HG03342 (cell line): Measurements from ENCODE around the gene UBAP2.

ENCODE experiments used
- ATAC-seq: cut with Tn5 transposase; IDR thresholded peaks from one replicate; pipeline ENCODE4 v1.9.1; 2021; ENCODE audit warnings: mild to moderate bottlenecking, moderate library complexity; ENCODE audit not compliant: unreplicated experiment

Gene UBAP2

DNA sequence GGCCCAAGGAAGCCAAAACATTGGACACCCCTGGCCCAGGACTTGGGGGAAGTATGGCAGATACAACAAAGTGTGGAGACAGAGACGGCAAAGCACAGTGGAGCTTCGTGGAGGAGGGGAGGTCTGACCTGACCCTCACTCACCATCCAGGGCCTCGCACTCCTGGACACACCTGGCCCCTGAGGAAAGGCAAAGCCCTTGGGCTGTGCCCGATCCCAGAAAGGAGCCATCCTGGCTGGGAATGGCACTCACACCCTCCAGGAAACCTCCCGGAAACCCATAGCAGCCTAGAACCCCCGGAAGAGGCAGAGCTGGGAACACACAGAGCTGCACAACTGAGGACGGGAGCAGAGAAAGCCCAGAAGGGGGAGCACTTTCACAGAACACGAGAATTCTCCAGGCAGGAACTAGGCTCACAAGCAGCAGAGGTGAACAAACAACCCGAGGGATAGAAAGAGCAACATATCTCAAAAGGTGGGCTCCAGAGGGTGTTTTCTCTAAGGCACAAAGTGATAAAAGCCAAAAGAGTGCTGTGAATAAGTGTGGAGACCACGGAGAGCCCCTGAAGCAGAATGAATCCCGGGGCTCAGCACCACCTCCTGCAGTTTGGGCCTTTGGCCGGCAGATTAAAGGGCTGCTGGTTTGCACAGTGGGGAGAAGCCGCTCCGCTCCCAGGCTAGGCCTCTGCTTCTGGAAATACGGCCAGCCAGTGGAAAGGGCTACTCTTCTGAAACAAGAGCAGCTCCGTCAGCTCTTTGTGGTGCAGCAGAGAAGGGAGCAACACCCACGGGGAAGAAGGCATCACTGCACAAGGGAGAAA, 123.5 kb downstream of the UBAP2 start:
- ATAC-seq, result no peak

DNA sequence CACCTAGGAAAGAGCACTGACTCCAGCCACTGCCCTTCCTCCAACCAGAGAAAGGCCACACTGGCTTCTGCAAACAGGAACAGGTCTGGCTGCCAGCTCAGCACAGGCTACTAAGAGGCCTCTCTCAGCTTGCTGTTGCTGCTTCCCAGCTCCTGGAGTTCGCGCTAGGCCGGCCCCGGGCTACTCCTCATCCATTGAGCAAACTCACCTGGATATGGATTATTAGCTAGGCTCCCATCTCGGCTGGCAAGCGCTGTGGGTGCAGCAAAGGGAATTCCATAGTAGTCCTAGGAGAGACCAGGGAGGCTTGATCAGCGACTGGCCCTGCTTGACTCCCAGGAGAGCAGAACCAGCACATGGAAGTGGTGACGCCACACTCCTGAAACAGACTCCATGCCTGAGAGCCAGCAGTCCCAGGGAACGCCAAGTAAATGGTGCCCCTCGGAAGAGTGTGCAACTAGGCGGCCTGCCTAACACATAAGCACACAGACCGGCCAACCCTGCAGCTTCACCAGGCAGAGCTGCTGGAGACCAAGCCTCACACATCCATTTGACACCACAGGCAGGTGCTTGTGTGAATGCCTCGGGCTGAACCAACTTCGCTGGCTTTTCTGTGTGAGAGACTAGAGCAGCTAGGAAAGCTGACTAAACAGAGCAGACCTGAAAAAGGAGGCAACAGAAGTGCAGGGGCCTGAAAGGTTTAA, 124.5 kb downstream of the UBAP2 start:
- ATAC-seq, result no peak

DNA sequence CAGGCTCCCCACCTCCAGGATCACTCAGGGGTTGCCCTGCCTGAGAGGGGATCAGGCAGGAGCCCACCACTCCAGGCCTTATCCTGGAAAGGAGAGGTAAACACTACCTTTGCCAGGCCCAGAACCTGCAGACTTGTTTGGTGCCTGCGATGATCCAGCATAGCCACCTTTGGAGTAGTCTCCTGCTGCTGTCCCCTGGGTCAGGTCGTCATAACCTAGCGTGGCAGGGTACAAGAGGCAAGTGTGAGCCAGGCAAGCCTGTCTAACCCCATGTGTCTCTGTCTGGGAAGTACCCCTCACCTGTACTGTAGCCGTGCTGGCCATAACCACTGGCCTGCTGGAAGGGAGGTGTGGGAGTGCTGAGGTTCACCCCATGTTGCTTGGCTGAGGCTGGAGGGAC, 125.6 kb downstream of the UBAP2 start:
- no peak for ATAC-seq

DNA sequence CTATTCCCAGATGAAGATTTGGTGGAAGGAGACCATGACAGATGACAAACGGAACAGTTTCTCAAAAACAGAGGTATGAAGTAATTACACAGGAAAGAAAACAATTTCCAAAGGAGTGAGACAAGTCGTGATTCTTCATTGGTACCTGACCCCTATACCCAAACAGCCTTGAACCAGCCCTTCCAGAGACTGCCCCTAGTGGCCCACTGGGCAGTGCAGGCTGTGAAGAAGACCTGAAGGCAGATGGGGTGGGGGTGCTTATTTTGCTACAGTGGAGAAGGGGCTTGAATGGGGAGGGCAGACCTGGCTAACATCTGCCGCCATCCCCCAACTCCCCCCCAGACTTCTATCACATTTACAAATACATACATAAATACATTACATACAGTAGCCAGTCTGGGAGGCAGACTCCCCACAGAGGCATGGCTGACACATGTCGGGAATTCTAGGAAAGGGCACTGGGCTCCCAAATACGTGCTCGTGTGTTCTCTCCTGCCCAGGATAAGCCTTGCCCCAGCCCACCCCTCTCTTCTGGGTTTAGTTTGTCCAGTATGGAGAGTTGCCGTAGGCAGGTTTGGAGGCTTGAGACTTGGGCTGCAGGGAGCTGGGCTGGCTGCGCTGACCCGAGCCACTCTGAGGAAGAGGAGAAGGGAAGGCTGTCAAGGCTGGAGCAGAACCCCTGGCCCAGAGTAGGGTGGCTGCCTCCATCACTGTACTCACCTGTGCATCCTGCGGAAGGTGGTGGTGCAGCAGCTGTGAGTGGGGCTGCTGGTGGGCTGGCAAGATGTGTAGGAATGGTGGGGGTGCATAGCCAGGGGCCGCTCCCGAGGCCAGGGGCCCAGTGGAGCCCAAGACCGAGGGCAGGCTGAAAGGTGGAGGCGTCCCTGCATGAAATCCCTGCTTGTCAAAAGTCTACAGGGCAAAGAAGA, 126.5 kb downstream of the UBAP2 start:
- ATAC-seq, result no peak

DNA sequence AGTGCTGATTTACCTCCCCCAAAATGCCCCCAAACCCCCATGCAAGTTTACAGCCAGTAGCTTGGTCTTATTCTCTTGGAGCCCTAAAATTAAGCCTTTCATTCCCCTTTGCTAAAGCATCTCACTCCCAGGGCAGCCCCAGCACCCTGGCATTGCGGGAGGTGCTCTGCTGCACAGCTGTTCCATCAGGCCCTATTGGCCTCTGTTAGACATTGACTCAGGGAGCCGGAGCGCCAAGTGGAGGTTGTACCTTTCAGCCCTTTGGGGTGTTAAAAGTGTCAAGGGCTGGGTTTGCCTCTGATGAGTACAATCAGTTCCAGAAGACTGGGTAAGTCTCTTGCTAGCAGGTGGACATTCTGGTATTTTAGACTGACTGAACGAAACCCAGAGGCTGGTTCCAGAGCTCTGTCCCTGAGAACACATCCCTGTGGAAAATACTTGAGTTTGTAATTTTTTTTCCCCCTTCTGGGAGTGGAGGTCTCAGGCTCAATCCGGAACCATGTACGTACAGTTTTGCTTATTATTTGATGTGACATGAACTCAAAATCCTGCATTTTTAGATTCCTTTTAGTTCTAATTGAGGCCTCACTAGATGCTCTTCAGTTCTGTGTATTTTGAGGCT, 129.3 kb downstream of the UBAP2 start:
- ATAC-seq, result no peak

DNA sequence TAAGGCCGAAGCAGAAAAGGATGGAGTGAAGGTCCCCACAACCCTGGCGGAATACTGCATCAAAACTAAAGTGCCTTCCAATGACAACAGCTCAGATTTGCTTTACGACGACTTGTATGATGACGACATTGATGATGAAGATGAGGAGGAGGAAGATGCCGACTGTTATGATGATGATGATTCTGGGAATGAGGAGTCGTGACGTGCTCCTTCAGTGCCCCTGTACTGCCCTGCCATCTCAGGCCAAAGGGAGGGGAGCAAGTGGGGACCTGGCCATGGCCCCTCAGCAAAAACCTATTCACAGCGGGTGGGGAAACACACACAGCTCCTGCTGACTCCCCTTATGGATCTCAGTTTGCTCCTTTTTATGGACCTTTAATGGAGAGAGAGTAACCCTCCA, 131.7 kb downstream of the UBAP2 start:
- no peak for ATAC-seq

DNA sequence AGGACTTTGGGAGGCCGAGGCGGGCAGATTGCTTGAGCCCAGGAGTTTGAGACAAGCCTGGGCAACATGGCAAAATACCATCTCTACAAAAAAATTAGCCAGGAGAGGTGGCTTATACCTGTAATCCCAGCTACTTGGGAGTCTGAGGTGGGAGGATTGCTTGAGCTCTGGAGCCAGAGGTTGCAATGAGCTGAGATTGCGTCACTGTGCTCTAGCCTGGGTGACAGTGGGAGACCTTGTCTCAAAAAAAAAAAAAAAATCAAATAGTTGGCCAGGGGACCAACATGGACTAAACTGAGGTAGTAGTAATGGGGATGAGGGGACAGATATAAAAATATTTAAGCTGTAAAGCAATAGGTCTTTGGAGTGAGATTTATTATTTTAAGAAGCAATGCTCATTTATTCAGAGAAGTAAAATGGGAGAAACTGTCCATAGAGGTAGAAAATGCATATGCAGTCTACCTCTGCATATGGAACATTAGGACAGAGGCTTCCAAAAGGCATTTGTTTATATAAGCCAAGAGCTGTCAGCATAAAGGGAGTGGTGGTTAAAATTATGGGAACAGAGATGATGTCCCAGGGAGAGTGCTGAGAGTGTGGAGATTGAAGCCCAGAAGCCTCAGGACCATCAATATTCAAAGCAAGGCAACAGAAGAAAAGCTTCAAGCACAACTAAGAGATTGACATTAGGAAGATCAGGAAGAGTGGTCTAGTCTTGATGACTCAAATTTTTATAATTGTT, 133.6 kb downstream of the UBAP2 start:
- ATAC-seq, result no peak

DNA sequence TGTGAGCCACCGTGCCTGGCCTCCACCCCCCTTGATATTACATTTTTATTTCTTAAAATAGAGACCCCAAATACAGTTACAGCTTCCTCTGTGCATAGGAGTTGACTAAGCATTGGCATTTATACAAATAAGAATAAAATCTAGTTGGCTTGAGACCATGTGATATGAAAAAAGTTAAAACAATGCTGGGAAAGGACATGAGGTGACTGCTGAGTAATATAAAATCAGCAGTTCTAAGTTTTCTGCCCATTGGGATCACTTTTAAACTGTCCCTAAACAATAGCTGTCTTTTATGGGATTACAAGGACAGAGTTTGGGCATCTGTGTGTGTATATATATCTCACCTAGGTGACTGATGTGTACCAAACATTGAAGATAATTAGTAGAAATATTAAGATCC, 135.1 kb downstream of the UBAP2 start:
- ATAC-seq, result no peak

DNA sequence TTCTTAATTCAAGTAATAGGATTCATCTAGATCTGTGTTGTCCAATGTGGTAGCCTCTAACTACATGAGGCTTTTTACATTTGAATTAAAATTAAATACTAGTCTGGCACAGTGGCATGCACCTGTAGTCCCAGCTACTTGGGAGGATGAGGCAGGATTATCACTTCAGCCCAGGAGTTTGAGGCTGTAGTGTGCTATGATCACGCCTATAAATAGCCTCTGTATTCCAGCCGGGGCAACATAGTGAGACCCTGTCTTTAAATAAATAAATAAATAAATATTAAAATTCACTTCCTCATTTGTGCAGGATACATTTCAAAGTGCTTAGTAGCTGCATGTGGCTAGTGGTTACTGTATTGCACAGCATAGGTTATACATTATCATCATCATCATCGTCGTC, 139.9 kb downstream of the UBAP2 start:
- no peak for ATAC-seq

DNA sequence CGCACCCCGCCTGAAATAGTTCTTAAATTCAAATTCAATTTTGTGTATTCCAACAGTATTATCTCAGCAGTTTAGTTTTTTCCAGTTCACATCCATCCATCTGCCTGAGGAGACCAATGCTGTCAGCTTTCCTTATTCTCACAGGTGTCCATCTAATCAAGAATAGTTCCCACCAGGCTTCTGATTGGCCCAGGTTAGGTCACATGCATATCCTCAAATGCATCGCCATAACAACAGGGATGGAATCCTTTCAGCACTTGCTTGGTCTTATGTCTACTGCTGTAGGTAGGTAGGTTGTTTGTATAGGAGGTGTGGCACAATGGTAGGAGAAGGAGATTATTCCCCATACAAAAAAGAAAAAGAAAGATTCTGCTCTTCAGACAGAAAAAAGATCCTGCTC, 140.6 kb downstream of the UBAP2 start:
- no peak for ATAC-seq

DNA sequence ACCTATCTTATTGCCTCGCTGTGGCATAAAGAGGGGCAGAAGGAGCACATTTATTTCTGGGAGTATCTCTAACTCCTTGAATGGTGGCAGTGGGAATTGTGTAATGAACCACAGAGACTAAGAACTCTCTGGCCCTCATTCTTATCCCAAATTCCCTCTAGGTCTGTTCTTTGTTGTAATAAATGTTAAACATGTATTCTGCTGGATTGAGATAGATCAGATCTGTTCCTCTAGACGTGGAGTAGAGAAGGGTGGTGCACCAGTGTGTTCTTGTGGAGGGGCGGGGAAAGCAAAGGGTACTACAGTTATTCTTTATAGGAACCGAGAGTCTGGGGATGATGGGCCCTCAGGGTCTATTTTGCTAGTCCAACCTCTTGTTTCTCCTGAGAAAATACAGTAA, 141.3 kb downstream of the UBAP2 start:
- ATAC-seq, result no peak

DNA sequence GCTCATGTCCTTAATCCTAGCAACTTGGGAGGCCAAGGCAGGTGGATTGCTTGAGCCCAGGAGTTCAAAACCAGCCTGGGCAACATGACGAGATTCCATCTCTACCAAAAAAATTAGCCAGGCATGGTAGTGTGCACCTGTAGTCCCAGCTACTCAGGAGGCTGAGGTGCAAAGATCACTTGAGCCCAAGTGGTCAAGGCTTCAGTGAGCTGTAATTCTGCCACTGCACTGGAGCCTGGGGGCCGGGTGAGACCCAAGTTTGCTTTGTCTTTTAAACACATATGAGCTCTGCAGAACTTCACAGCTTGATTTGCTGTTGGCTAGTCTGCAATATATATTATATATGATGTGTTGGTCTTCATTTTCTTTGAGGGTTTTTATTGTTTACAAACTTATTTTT, 141.9 kb downstream of the UBAP2 start:
- ATAC-seq, result no peak

DNA sequence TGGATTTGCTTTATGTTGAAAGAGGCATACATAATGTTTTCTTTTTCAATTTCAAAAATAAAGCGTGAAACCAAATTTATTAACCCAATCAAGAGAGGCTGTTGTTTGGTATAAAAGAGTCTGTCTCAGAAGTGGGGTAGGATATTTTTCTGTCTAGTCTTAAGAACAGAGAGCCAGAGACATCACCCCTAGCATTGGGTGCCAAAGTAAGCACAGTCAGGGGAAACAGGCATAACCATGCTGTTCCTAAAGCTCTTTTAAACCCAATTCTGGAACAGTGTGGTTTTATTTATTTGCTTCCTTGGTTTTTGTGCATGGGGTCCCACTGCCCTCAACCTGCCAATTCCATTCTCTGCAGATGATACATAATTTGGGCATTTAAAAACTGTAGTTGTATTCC, 143.6 kb downstream of the UBAP2 start:
- no peak for ATAC-seq

DNA sequence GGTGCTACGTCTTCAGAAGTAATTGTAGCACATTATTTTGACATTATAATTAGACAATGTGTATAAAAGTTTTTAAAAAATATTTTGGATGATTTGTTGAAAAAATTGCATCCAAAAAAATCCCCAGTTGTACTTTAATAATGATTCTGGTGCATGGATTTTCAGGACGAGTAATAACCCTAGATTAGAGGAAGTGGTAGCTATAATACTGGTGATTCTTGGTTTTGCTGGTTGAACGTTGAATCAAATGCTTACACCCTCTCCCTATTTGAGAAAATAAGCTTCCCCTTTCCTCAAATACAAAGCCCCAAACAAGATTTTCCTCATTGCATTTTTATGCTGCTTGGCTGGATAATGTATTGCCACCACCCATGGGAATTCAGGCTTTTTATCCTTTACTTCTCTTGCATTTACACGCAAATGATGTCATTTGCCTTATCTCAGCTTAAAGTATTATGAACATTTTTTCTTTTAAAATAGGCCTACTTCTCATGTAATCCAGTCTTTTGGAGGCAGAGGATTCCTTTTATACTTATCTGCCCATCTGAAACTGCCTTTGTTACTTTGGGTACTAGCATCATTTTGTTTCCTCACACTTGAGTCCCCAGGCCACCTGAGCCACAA, 145.4 kb downstream of the UBAP2 start:
- no peak for ATAC-seq

DNA sequence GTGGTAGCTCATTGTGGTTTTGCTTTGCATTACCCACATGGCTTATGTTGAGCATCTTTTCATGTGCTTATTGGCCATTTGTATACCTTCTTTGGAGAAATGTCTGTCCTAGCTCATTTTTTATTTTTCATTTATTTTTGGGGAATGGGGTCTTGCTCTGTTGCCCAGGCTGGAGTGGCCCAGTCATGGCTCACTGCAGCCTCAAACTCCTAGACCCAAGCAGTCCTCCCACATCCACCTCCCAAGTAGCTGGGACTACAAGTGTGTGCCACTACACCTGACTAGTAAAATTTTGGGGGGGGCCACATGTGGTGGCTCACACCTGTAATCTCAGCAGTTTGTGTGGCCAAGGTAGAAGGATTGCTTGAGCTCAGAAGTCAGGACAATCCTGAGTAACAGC, 154.4 kb downstream of the UBAP2 start:
- ATAC-seq, result no peak

DNA sequence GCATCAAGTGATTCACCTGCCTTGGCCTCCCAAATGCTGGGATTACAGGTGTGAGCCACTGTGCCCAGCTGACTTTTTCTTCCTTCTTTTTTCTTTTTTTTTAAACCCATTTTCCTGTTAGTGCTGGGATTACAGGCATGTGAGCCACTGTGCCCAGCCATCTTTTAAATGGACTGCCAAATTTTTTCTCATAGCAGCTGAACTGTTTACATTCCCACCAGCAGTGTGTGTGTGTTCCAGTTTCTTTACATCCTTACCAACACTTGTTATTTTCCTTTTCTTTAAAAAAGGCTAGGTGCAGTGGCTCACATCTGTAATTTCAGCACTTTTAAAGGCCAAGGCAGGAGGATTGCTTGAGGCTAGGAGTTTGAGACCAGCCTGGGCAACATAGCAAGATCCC, 154.8 kb downstream of the UBAP2 start:
- no peak for ATAC-seq

DNA sequence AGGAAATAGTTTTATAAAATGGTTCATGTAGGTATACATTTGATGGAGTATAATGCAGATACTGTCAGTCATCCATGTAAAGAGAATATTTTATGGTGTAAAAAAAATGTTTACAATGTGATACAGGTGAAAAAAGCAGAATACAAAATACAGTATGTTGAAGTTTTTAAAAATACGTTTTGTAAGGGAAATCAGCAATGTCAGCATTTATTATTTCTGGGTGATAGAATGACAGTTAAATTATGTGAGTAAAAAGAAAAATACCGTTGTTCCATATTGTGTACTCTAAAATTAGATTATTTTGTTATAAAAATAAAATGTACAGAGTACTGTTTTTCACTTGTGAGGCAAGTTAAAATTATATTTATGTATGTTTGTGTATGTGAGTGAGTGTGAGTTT, 162.7 kb downstream of the UBAP2 start:
- no peak for ATAC-seq

DNA sequence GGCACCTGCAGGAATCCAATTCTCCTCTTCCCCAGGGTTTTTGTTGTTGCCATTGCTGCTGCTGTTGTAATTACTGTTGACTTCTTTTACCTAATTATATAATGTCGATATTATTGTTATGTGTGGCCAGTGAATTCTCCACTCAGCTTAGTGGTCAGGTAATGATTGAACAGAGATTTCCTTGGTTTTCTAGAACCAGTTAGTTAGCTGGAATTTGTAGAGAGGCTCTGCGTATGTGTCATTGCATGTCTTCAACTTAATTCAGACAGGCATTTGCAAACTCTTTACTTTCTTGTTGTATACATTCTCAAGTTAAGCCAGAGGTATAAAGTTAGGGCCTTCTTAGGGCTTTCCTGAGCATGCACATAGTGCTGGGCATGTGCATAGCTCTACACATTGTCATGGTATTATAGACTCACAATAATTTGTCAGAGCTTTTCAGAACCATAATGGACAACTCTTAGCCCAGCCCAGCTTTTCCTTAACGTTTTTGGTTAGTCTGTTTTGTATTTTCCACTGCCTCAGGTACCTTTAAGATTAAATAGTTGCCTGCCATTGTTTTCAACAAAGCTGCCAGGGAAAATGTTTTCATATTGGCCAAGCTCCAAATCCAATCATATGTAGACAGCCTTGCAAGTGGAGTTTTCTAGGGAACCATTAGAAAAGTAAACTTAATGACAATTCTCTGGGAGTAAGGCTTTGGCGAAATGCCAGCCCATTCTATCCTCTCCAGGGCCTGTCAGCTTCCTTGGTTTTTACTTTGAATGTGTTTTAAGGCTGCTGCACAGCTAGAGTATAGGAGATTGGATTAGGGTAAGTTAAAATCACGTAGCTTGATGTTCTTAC, 163.6 kb downstream of the UBAP2 start:
- no peak for ATAC-seq

DNA sequence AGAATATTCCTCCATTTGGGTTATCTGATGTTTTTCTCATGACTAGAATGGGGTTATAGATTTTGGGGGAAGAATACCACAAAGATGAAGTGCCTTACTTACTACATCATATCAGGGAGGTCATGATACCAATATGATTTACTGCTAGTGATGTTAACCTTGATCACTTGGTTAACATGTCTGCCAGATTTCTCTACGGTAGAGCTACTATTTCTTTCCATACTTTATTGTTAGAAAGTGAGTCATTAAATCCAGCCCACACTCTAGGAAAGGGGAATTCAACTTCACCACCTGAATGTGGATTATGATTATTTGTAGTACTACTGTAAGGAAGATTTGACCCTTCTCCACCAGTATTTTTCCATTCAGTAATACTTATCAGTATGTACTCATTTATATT, 167.1 kb downstream of the UBAP2 start:
- no peak for ATAC-seq
